Measurements from ENCODE around the gene SEZ6L2. TPM values are rescaled to one million over a fixed set of nuclear protein-coding genes. Genes with fewer than 3 reads are reported as not detected.

The SEZ6L2 gene
- total and polyA plus RNA-seq, 4 experiments from 2014 or later = 0.70 TPM; not detected in 3

- Histone ChIP-seq H3K9me3 (ENCODE audit: control insufficient read depth in 1 of 2, low read length in 2 of 2) (no peaks in the 10 kb centered on the region), H3K27ac (ENCODE audit: low read depth, low read length) (no peak overlapping the region), H3K4me1 (ENCODE audit: insufficient read depth, low read length) (peaks cover 15% of the 10 kb centered on the region), H3K4me3 (ENCODE audit: low read length in 2 of 2) (no peak overlapping the region), H3K27me3 (ENCODE audit: insufficient read depth, low read length) (no peaks in the 10 kb centered on the region), H3K36me3 (ENCODE audit: insufficient read depth, low read length) (peaks cover 16% of the 10 kb centered on the region)
- Mint-ChIP-seq H3K27ac (no peak overlapping the region), H3K36me3 (peaks cover 17 to 30% of the 10 kb centered on the region in 2 donors), H3K27me3 (no peaks in the 10 kb centered on the region), H3K4me3 (no peak overlapping the region), H3K4me1 (peaks cover 3 to 22% (median 12%) of the 10 kb centered on the region in 4 donors), H3K9me3 (peaks cover 0 to 2% (median 0%) of the 10 kb centered on the region in 8 donors)
- ChIA-PET CTCF (ENCODE audit: partially characterized antibody) (interaction anchor here (2.9 kb wide), 1 partner anchor 9 kb away, joined by 18 read pairs; no protein-coding TSS in a partner anchor), POLR2A (ENCODE audit: partially characterized antibody) (interaction anchor here (0.7 to 1.7 kb wide), 10 partner anchors 9 to 157 kb away, joined by 3 to 6 read pairs (median 4); partner anchors contain the start of genes MVP and PAGR1)
- intact Hi-C loops (cut with micrococcal nuclease) = no loop called here
- no peak for DNase-seq
Measured at GRCh38 chr16:29857133-29857760, 42.1 kb downstream of the SEZ6L2 start.

GRCh38 chr16:29854520-29855100 lies 44.7 kb downstream of the SEZ6L2 start:
- H3K27me3 Mint-ChIP-seq = no peaks in the 10 kb centered on the region
- Histone ChIP-seq H3K4me3 (ENCODE audit: low read length in 2 of 2) (no peak overlapping the region), H3K9me3 (ENCODE audit: control insufficient read depth in 1 of 2, low read length in 2 of 2) (no peaks in the 10 kb centered on the region), H3K27ac (ENCODE audit: low read depth, low read length) (no peak overlapping the region), H3K4me1 (ENCODE audit: insufficient read depth, low read length) (no peaks in the 10 kb centered on the region), H3K27me3 (ENCODE audit: insufficient read depth, low read length) (no peaks in the 10 kb centered on the region), H3K36me3 (ENCODE audit: insufficient read depth, low read length) (peaks cover 16% of the 10 kb centered on the region)
- ChIA-PET CTCF (ENCODE audit: partially characterized antibody) (no interaction called here), POLR2A (ENCODE audit: partially characterized antibody) (interaction anchor here (1.2 kb wide), 1 partner anchor 39 kb away, joined by 4 read pairs; the partner anchor contains the start of gene PAGR1)
- H3K4me1 Mint-ChIP-seq = peaks cover 0 to 2% (median 0%) of the 10 kb centered on the region in 4 donors
- no peaks in the 10 kb centered on the region for H3K9me3 Mint-ChIP-seq
- H3K4me3 Mint-ChIP-seq = no peak overlapping the region
- peaks cover 8 to 15% of the 10 kb centered on the region in 2 donors for H3K36me3 Mint-ChIP-seq
- no peak for DNase-seq
- intact Hi-C loops (cut with micrococcal nuclease) = no loop called here
- H3K27ac Mint-ChIP-seq = peak overlapping the region in 2 of 7 donors; percentile 30 to 55

DNA sequence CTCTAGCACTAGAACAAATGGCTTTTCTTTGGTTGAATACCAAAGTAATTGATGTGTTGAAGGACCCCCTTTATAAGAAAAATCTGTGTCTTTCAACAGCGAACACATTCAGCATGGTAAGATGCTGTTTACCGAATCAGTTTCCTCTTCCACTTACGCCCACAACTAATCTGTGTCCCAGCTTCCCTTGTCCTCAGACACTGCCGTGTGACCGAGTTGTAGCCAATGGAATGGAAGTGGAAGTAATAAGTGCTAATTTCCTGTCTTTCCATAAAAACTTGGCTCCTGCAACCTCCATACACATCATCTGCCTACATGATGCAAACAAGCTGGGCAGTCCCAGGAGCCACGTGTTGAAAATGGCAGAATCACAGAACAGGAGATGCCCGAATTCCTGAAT lies 46.7 kb downstream of the SEZ6L2 start:
- intact Hi-C loops (cut with micrococcal nuclease) = no loop called here
- CTCF ChIA-PET (ENCODE audit: partially characterized antibody) = interaction anchor here (1.3 to 1.7 kb wide), 3 partner anchors 45 to 153 kb away, joined by 4 to 9 read pairs (median 4); partner anchors contain the start of gene TAOK2
- H3K9me3 Mint-ChIP-seq = no peaks in the 10 kb centered on the region
- Histone ChIP-seq H3K27ac (ENCODE audit: low read depth, low read length) (no peak overlapping the region), H3K27me3 (ENCODE audit: insufficient read depth, low read length) (no peaks in the 10 kb centered on the region), H3K4me3 (ENCODE audit: low read length in 2 of 2) (no peak overlapping the region), H3K9me3 (ENCODE audit: control insufficient read depth in 1 of 2, low read length in 2 of 2) (no peaks in the 10 kb centered on the region), H3K4me1 (ENCODE audit: insufficient read depth, low read length) (peaks cover 6% of the 10 kb centered on the region), H3K36me3 (ENCODE audit: insufficient read depth, low read length) (peaks cover 1% of the 10 kb centered on the region)
- no peak overlapping the region for H3K4me3 Mint-ChIP-seq
- no peak for DNase-seq
- no peak overlapping the region for H3K27ac Mint-ChIP-seq
- no peaks in the 10 kb centered on the region for H3K27me3 Mint-ChIP-seq
- POLR2A ChIA-PET (ENCODE audit: partially characterized antibody) = interaction anchor here (1.3 kb wide), 1 partner anchor 36 kb away, joined by 3 read pairs; no protein-coding TSS in a partner anchor
- peaks cover 0 to 7% (median 2%) of the 10 kb centered on the region in 4 donors for H3K4me1 Mint-ChIP-seq
- H3K36me3 Mint-ChIP-seq = peaks cover 0 to 14% of the 10 kb centered on the region in 2 donors

- CTCF ChIA-PET (ENCODE audit: partially characterized antibody) = interaction anchor here (0.6 to 6.3 kb wide), 4 partner anchors 32 to 974 kb away, joined by 3 to 129 read pairs (median 44); partner anchors contain the start of genes MAZ, MVP and PAGR1
- Mint-ChIP-seq H3K4me1 (peaks cover 1 to 7% (median 4%) of the 10 kb centered on the region in 4 donors), H3K27me3 (no peaks in the 10 kb centered on the region), H3K9me3 (no peaks in the 10 kb centered on the region), H3K27ac (peak overlapping the region in 2 of 7 donors; percentile 30 to 37), H3K36me3 (peaks cover 3 to 20% of the 10 kb centered on the region in 2 donors), H3K4me3 (no peak overlapping the region)
- POLR2A ChIA-PET (ENCODE audit: partially characterized antibody) = interaction anchor here (0.6 to 5.0 kb wide), 2 partner anchors 44 to 57 kb away, joined by 3 to 69 read pairs; partner anchors contain the start of gene MAZ
- no peak overlapping the region for H3K27ac ChIP-seq (ENCODE audit: low read depth, low read length)
- intact Hi-C loops (cut with micrococcal nuclease) = no loop called here
- DNase-seq = no peak
- H3K27me3 ChIP-seq (ENCODE audit: insufficient read depth, low read length) = no peaks in the 10 kb centered on the region
- no peak overlapping the region for H3K4me3 ChIP-seq (ENCODE audit: low read length in 2 of 2)
- H3K36me3 ChIP-seq (ENCODE audit: insufficient read depth, low read length) = peaks cover 17% of the 10 kb centered on the region
- no peaks in the 10 kb centered on the region for H3K9me3 ChIP-seq (ENCODE audit: control insufficient read depth in 1 of 2, low read length in 2 of 2)
- H3K4me1 ChIP-seq (ENCODE audit: insufficient read depth, low read length) = peaks cover 6% of the 10 kb centered on the region
Measured at GRCh38 chr16:29850998-29851397, 48.4 kb downstream of the SEZ6L2 start.

DNA sequence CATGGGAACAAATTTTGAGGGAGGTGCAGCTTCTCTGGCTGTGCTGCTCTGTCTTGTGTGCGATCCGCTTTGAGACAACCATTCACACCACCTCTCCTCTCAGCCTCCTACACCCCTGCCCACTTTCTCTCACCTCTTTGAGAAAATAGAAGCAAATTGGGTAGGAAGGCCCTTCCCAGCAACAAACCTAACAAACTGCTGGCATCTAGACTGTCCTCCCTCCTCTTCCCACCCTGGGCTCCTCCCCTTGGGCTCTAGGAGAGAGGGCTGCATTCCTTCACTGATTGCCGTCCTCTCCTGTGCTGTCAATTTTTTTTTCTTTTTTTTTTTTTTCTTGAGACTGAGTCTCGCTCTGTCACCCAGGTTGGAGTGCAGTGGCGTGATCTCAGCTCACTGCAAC lies 49.8 kb downstream of the SEZ6L2 start:
- intact Hi-C loops (cut with micrococcal nuclease) = loop anchor here (2.0 kb wide), 1 partner anchor 157 kb away; no protein-coding TSS in a partner anchor
- POLR2A ChIA-PET (ENCODE audit: partially characterized antibody) = interaction anchor here (1.3 to 5.0 kb wide), 8 partner anchors 9 to 149 kb away, joined by 4 to 69 read pairs (median 32); partner anchors contain the start of genes MAZ, MVP and PAGR1
- H3K36me3 ChIP-seq (ENCODE audit: insufficient read depth, low read length) = peaks cover 29% of the 10 kb centered on the region
- H3K27ac ChIP-seq (ENCODE audit: low read depth, low read length) = no peak overlapping the region
- no peaks in the 10 kb centered on the region for H3K27me3 ChIP-seq (ENCODE audit: insufficient read depth, low read length)
- peak overlapping the region in 1 of 7 donors; percentile 48 for H3K27ac Mint-ChIP-seq
- H3K36me3 Mint-ChIP-seq = peaks cover 12 to 33% of the 10 kb centered on the region in 2 donors
- H3K4me3 ChIP-seq (ENCODE audit: low read length in 2 of 2) = no peak overlapping the region
- peaks cover 6% of the 10 kb centered on the region for H3K4me1 ChIP-seq (ENCODE audit: insufficient read depth, low read length)
- peaks cover 1 to 7% (median 4%) of the 10 kb centered on the region in 4 donors for H3K4me1 Mint-ChIP-seq
- no peaks in the 10 kb centered on the region for H3K9me3 Mint-ChIP-seq
- H3K27me3 Mint-ChIP-seq = no peaks in the 10 kb centered on the region
- no peaks in the 10 kb centered on the region for H3K9me3 ChIP-seq (ENCODE audit: control insufficient read depth in 1 of 2, low read length in 2 of 2)
- DNase-seq = no peak
- H3K4me3 Mint-ChIP-seq = no peak overlapping the region
- CTCF ChIA-PET (ENCODE audit: partially characterized antibody) = interaction anchor here (0.7 to 6.3 kb wide), 24 partner anchors 8 to 208 kb away, joined by 3 to 134 read pairs (median 10); partner anchors contain the start of genes CDIPT, KIF22, MAZ and MVP

DNA sequence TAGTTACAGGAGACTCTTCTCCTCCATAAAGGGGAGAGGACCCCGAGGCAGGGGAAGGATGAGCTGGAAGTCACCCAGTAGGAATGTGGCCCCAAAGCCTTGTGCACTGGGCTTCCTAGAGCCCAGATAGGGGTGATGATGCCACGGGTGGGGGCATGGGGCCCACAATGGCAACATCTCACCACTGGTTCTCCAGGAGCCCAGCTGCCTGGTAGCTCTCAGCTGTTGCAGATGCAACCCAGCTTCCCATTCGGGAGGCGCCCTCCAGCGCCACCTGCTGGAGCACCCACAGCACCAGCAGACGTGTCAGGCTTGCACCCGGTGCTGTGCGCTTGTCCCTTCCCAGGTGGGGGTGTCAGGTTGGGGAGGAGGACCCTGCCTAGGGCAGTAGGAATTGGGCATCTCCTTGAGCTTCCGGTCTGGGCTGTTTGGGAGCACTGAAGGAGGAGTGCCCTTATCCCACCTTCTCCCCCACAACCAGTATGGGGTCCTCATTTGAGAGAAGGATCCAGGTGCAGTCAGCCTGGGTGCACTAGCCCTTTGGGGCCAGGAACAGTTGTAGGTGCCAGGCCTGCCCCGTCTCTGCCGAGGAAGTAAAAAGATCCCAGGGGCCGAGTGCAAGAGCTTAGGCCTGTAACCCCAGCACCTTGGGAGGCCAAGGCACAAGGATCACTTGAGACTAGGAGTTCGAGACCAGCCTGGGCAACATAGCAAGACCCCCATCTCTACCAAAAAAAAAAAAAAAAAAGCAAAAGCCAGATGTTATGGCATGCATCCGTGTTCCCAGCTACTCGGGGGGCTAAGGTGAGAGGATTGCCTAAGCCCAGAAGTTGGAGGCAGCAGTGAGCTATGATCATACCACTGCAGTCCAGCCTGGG lies 50.7 kb downstream of the SEZ6L2 start:
- no peaks in the 10 kb centered on the region for H3K9me3 ChIP-seq (ENCODE audit: control insufficient read depth in 1 of 2, low read length in 2 of 2)
- Mint-ChIP-seq H3K36me3 (peaks cover 12 to 39% of the 10 kb centered on the region in 2 donors), H3K27ac (peak overlapping the region; percentile 13 to 89 (median 60)), H3K4me3 (no peak overlapping the region), H3K9me3 (no peaks in the 10 kb centered on the region), H3K27me3 (no peaks in the 10 kb centered on the region), H3K4me1 (peaks cover 1 to 7% (median 4%) of the 10 kb centered on the region in 4 donors)
- H3K36me3 ChIP-seq (ENCODE audit: insufficient read depth, low read length) = peaks cover 37% of the 10 kb centered on the region
- H3K27me3 ChIP-seq (ENCODE audit: insufficient read depth, low read length) = no peaks in the 10 kb centered on the region
- POLR2A ChIA-PET (ENCODE audit: partially characterized antibody) = interaction anchor here (0.7 to 5.0 kb wide), 20 partner anchors 9 to 157 kb away, joined by 3 to 69 read pairs (median 9); partner anchors contain the start of genes C16orf54, CDIPT, KIF22 and MAZ
- intact Hi-C loops (cut with micrococcal nuclease) = loop anchor here (1.0 to 2.0 kb wide), 6 partner anchors 28 to 156 kb away; partner anchors contain the start of genes KIF22, MVP and PAGR1
- no peak overlapping the region for H3K27ac ChIP-seq (ENCODE audit: low read depth, low read length)
- peaks cover 6% of the 10 kb centered on the region for H3K4me1 ChIP-seq (ENCODE audit: insufficient read depth, low read length)
- CTCF ChIA-PET (ENCODE audit: partially characterized antibody) = interaction anchor here (0.6 to 6.3 kb wide), 50 partner anchors 9 to 207 kb away, joined by 3 to 134 read pairs (median 4); partner anchors contain the start of genes C16orf54, CDIPT, KCTD13 and KIF22
- no peak overlapping the region for H3K4me3 ChIP-seq (ENCODE audit: low read length in 2 of 2)
- DNase-seq = peak; percentile 79 to 83 (median 80)
